Spleen (tissue), 7 donors: ENCODE results near the gene TBC1D20.

Experiments
- POLR2A ChIP-seq, 3 donors: fragments of 450-650 bp; IDR thresholded peaks; one replicate each; pipeline ENCODE4 v1.5.1; 2017; ENCODE audit warnings: antibody characterized with exemption in 3 of 3, mild to moderate bottlenecking in 1 of 3
- POLR2AphosphoS5 ChIP-seq, 3 donors: sonication (generic); formaldehyde crosslinking; IDR thresholded peaks; one replicate each; pipeline ENCODE4 v1.5.1; 2017; ENCODE audit warnings: antibody characterized with exemption in 3 of 3
- TF ChIP-seq, protein P1 (sequence below), 11 experiments: fragments of 200-600 bp in 7 of 11; fragments of 450-650 bp in 4 of 11; sonication (generic) in 4 of 11; IDR thresholded peaks in 8 of 11; conservative IDR thresholded peaks in 3 of 11; 1 replicate in 7 of 11; 2 replicates in 4 of 11; pipeline versions ENCODE4 v1.4.0 to v1.8.0; 2016 to 2021; ENCODE audit warnings: antibody characterized with exemption in 11 of 11, inconsistent platforms in 4 of 11, mild to moderate bottlenecking in 1 of 11
- donor health status: DM: no; HTN: no; CAD: no; lungs with moderate emphysema.
- donor health status: DM: no; HTN: no; CAD: no.
- donor health status: DM: no; HTN: no; CAD: no.

DNA sequence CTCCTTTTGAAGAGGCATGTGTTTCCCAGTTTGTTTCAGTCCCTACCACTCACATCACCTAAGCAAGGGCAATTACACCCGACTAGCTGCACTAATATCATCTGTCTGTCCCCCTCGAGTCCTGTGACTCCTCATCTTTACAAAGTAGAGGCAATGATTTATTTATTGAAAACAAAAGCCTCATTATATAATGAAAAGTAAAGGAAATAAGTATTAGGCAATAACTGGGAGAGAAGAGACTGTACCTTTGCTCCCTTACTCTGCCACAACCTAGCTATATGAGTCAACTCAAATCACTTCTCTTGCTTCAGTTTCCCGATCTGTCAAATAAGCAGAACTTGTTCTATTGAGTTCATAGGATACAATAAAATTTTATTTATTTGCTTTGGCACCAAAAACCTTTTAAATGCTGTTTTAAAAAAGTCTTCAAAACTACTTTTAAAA lies 42.3 kb upstream of the TBC1D20 start:
- TF ChIP-seq, protein P1, sequence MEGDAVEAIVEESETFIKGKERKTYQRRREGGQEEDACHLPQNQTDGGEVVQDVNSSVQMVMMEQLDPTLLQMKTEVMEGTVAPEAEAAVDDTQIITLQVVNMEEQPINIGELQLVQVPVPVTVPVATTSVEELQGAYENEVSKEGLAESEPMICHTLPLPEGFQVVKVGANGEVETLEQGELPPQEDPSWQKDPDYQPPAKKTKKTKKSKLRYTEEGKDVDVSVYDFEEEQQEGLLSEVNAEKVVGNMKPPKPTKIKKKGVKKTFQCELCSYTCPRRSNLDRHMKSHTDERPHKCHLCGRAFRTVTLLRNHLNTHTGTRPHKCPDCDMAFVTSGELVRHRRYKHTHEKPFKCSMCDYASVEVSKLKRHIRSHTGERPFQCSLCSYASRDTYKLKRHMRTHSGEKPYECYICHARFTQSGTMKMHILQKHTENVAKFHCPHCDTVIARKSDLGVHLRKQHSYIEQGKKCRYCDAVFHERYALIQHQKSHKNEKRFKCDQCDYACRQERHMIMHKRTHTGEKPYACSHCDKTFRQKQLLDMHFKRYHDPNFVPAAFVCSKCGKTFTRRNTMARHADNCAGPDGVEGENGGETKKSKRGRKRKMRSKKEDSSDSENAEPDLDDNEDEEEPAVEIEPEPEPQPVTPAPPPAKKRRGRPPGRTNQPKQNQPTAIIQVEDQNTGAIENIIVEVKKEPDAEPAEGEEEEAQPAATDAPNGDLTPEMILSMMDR (IDR thresholded peaks at IDR 0.05 in 8 of 11, conservative IDR thresholded peaks at IDR 0.05 in 3 of 11) = no peak
- TF ChIP-seq POLR2AphosphoS5 (IDR thresholded peaks at IDR 0.05) (no peak), POLR2A (IDR thresholded peaks at IDR 0.05) (no peak)
